ENCODE data around the gene FANK1. TPM values are rescaled to one million over a fixed set of nuclear protein-coding genes. Genes with fewer than 3 reads are reported as not detected.

FANK1 gene
- 3.6 and 4.3 TPM in 2 replicates for total RNA-seq

GRCh38 chr10:125896088-125896934 is at the start of gene FANK1:
TSS of gene FANK1 (plus strand) at chr10:125896564. CDS start at chr10:125896643, 79 bp downstream.

GRCh38 chr10:125881192-125881591 is 15.2 kb upstream of the FANK1 start, which contains the start of gene DHX32:
TSS of gene DHX32 (minus strand) at chr10:125881292. CDS start at chr10:125880824, 468 bp downstream.

Other genes with a start within 250 kb of the FANK1 start
- gene TEX36, start 213.4 kb upstream of the FANK1 start, total RNA-seq: not detected in 2 replicates
- gene EDRF1, start 176.9 kb upstream of the FANK1 start, total RNA-seq: 12.1 and 16.2 TPM in 2 replicates
- gene MMP21, start 120.7 kb upstream of the FANK1 start, total RNA-seq: not detected in 2 replicates
- 68.4 and 74.4 TPM in 2 replicates for gene UROS, start 73.3 kb upstream of the FANK1 start, total RNA-seq
- 33.0 and 35.9 TPM in 2 replicates for gene BCCIP, start 73.0 kb upstream of the FANK1 start, total RNA-seq
- 22.3 and 23.7 TPM in 2 replicates for gene DHX32, start 15.3 kb upstream of the FANK1 start, total RNA-seq

All from pericardium fibroblast (primary cell).